NCI-H82 (cell line): Measurements from ENCODE around the gene ABCF1.

ENCODE experiments used
- DNase-seq: peaks from one replicate; lab custom pipeline; 2025; lab: John Stamatoyannopoulos, UW

Gene ABCF1

DNA sequence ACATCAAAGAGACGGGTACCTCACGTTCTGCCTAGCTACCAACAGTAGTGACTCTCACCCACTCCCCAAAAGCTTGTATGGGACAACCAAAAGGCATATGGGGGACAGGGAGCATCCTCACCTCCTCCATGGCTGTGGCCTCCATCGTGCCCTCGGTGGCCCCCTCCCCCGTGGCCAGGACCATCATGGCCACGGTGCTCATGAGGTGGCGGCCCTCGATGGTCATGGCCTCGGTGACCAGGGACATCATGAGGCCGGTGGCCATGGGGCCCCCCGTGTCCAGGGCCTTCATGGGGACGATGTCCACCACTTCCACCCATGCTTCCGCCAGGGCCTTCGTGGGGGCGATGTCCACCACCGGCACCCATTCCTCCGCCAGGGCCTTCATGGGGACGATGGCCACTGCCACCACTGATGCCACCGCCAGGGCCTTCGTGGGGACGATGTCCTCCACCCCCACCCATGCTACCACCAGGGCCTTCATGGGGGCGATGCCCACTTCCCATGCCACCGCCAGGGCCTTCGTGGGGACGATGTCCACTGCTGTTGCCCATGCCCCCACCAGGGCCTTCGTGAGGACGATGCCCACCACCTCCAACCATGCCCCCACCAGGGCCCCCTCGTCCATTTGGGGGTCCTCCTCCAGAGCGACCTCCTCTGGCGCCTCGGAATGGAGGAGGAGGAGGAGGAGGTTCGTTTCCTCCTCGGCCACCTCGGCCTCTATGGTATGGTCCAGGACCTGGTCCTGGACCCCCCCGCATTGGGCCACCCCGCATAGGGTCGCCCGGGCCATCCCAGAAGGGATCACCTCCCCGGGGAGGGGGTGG, 30.8 kb downstream of the ABCF1 start:
- no peak for DNase-seq

DNA sequence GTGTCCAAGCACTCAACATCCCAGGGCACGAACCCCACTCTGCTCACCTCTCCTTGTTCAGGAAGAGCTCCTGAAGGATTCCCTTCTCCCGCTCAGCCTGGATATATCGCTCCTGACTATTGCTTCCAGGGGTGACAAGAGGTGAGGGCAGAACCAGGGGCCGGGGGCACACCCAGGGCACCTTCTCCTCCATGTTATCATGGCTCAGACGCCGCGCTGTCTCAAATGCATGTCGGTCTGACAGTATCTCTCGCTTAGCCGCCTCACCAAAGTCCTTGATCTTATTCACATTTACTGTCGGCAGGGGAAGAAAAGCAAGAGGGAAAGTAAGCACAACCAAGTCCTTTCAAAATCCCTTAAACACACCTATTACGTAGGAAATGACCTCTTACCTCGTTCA, 32.7 kb downstream of the ABCF1 start:
- no peak for DNase-seq

DNA sequence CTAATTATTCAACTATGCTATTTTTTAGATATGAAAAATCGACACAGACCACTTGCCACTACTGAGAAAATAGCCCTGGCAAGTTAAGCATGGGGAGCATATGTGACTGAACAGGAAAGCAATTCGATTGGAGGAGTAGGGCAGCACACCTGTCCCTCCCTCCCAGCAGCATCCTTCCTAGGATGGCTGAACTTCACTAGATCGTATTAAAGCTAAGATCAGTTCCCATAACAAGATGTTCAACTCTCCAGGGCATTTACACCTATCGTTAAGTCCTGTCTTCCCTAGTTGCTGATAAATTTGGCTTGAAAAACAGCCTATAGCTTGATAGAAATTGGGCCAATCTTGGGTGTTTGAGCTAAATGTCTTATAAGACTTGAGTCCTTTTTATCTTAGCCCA, 38.8 kb downstream of the ABCF1 start:
- DNase-seq, result no peak

DNA sequence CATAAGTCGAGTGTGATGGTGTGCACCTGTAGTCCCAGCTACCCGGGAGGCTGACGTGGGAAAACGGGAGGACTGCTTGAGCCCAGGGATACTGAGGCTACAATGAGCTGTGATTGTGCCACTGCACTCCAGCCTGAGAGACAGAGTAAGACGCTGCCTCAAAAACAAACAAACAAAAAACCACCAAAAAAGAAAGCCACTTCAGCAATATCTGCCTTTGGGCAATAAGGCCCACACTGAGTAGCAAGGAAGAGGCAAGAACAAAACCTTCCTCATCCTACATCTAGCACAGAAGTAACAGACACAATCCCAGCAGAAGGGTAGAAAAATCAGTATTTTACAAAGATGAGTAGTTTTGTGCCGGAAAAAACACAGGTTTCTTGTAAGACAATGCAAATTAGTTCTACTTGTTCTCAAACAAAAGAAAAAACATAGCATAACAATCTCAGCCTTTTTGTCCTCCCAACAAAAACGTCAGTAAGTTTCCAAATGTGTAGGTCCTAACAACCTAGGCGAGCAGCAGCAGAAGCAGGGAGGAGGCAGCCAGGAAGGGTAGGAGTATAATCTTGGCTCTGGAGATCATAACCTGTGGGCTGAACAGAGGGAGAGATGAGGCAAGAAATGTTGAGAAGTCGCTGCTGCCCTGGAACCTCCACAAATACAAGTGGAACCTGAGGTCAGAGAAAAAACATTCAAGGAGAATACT, 40.1 kb downstream of the ABCF1 start:
- DNase-seq, result no peak

DNA sequence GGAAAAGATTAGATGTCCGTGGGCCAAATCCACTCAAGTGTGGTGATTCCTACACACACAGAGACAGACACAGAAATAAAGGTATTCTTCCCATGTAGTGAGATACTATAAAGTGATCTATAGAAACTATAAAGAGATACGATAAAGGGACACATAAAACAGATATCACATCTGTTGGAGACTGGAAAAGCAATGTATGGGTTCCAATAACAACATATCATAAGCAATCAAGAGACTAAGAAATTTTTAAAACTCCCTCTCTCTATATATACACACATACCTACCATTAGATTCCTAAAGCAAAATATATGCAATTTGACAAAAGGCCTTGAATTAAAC, 40.6 kb downstream of the ABCF1 start:
- no peak for DNase-seq

DNA sequence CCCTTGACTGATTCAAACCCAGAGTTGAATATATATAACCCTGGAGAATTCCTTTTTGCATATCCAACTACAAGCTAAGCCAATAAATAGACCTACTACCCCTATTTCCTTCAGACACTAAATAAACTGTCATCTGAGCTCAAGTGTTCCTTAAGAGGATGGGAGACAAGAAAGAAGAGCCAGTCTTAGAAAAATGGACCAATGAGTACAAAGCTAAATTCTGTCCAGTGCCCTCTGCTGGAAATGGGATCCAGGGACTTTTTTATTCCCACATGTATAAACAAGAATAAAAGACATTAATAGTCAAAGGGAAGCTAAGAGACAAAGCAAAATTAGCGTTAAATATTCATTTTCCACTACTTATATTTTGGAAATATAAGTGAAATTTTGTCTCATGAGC, 41.0 kb downstream of the ABCF1 start:
- DNase-seq, result peak; percentile 44

DNA sequence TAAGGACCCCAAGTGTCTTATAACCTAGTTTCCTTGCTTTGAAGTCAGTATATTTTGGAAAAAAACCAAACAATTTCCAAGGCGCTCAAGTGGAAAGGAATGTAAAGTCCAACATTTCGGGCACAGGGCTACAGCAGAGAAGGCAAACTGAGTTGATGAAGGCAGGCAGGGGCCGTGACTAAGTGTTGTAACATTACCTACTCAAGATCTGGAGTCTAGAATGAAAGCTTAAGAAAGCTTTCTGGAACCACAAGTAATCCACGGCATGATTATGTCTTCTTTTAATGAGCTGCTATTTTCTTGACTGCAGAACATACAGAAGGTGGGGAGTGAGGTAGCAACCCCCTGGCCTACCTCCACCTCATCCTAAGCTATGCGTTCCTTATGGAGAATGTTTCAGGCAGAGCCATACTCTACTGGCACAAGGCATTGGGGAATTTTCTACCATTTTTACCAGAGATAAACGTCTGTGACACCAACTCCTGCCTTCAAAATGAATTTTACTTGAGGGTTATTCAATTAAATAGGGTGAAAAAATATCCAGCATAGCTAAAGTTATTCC, 41.5 kb downstream of the ABCF1 start:
- DNase-seq, result peak; percentile 33

DNA sequence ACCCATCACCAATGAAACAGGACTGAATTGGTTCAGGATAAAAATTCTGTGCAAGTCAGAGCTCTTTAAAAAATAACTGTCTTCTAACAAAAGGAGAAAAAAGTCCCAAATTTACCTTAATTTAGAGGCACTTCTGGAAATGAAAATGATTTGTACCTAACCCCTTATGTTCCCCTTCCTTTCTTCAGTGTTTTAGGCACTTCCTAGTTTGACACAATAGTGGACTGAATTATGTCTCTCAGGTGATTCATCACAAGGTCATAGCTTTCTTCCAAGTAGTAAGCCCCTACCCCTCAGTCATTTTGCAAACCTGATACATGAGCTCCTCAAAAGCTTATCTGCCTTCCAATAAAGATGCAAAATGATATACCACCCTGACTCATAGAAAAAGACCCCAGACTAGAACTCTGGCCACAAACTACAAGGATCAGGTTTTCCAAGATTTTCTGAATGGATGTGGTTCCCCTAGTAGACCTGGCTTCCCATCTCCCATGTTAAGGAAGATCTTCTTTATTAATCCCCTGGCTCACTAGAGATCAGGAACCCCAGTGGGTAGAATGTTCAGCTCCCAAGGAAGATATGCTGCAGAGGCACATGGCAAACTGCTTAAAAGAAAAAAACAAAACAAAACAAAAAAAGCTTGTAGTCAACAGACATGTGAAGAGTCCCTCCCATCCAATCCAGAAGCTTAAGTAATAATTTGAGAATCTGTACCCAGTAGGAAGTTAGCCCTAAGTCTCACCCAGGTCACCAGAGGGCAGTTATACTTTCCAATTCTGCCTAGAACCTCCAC, 42.2 kb downstream of the ABCF1 start:
- no peak for DNase-seq

DNA sequence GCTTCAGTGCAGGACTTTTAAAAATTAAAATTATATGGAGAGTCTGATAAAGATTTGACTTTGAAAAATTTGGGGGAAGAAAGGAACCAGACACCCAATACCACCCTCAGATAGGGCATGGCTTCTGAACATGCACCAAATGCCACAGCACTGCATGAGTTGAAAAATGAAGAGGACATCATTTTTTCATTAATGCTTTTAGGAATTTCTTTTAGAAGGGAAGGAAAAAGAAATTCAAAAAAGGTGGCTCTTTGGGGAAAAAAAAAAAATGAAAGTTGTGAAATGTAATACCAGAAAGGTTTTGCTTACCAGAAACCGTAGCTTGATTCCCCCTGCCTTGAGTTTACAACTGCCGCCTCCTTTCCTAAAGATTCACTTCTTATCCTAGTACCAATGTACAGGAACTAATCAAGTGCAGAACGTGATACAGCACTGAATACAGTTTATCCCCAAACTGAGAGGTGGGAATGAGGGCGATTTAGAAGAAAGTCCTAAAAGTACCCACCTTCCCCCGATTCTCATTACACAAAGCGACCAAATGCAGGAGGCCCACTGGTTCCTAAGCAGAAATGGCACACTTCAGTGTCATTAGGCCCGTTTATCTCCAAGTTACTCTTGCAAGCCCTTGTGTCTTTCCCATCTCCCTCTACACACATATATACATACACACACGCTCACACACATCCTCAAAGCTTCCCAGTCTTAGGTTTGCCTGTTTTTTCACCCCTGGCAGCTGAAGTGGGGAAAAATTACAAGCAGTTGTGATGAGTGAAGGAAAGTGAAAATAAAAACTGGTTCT, 43.0 kb downstream of the ABCF1 start:
- DNase-seq, result no peak

DNA sequence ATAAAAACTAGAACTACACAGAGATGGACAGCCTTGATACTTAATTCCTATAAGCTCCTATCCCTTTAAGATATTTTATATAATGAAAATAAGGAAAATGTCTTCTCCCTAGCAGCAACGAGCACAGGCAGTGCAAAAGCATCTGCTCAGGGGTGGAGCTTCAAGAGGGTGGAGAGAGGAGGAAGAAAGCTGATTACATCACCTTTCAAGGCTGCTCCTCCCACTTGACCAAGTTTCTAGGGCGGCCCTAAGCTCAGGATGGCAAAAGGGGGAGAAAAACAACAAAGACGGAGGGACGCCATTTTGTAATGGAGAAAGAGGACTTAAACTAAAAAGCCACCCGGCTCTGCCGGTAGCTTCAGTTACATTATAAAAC, 43.6 kb downstream of the ABCF1 start:
- DNase-seq, result peak; percentile 99

DNA sequence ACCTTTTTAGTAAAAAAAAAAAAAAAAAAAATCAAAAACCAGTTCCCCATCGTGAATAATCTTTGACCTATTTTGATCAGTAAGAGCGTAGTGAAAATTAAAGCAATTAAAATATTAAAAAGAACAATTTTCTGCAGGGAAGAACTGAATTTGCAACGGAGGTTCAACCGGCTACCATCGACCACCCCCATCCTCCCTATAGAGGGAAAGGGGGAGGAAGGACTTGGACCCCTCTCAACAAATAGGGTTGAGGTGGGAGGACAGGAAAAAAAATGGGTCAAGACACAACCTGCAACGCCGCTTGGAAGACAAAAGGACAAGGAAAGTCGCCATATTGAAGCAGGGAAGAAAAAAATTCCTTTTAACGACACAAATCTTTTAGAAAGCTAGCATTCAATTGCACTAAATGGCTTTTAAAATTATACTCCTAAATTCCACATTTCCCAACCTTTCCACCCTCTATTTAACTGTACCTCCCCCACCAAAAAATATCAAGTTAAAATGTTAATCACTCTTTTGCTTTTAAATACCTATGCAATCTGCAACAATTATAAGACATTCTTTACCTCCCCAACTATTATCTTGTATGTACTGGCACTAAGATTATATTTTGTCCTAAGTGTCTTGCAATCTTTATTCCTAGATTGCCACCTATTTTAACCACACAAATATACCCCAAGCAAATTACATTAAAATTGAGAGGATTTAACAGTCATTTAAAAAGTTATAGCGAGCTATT, 44.1 kb downstream of the ABCF1 start:
- DNase-seq, result peak; percentile 88

DNA sequence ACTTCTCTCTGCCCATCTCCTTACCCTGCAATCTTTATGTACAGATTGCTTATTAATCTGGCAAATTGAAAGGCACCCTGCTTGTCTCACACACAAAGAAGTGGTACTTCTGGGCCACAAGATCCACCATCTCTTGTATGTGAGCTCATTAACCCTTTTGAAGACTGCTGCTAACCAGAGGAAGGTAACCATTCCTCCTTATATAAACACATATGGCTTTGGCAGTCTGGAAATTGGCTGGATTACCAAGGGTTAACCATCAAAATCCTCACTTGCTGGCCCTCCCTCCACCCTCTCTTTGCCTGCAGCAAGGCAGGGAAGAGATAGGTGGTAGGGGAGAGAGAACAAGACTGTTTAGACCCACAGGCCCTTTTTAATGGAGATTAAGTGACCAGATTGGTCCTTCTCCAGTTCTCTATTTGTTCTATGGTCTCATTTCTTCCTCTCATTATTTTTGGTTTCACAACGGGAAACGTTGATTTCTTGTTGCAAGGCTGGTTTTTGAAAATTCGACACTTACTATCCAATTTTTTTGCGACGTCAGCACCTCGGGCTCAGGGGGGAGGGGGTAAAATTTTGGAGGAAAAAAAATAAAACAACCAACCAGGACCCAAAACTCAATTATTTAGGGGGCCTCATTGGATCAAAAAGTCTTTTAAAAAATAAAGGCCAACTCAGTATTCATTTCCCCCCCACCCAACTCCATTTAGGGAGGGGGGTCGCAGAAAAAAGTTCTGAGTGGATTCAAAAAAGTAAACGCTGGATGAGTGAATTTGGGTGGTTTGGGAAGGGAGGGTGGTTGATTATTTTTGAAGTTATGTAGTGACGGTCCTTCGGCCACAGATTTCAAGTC, 44.9 kb downstream of the ABCF1 start:
- DNase-seq, result peak; percentile 79

DNA sequence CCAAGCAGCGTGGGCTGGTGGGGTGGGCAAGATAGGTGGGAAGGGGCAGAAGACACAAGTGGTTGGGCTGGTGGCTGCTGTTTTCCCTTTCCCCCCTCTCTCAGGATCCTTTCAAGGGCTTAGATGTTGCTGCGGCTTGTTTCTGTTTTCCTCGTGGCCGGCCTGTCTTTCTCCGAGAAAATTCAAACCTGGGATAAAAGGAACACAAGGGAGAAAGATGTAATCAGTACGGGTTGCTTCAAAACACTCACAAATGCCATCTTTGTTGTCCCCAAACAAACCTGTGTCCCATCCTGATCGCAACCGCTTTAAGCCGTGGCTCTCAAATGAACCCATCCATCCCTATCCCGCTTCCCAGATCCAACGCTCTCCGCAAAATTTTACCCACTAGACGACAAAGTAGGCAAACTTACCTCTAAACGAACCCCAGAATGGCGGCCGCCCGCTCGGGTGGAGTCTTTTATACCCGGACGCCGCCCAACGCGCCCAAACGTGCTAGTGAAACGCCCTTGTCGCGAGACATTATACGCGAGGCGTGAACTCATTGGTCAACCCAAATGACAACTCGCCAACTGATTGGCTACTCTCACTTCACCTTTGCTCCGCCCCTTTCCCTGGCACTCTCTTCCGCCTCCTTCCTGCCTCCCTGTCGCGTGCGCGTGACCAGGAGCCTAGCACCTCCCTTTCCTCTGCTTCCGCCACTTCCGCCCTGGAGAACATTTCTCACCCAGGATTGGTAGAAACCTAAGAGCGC, 45.7 kb downstream of the ABCF1 start, which contains the start of gene PPP1R10:
TSS of gene PPP1R10 (minus strand) at position 433 of the 754 bp plus-strand sequence. CDS start 7,299 bp downstream, outside the sequence.
- DNase-seq, result peak; percentile 100

DNA sequence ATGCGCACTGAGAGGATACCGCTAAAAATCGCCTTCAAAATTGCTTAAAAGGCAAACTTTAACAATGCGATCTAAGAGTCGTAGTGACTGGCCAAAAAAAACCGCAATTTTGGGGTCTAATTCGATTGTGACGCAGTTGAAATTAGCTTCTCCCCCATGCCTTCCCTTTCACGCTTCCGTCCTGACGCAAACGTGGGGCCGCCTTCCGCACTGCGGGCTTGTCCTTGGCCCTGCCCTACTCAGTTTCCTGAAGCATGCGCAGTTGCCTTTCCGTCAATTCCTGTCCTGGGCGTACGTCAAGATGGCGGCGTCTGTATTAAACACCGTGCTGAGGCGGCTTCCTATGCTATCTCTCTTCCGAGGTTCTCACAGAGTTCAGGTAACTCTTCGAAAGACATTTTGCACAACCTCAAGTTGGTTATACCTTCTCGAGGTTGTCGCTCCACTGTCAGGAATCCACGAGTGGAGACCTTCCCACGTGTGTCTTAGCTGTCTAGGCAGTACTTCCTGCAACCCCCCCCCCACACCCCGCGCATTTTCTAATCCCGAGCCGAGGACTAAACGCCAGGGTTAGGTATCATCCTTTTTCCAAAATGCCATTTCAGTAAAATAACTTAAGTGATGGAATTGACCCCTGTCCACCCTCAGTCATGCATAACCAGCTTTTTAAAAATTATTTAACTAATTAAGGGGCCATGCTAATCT, 46.5 kb downstream of the ABCF1 start, which contains the start of gene MRPS18B:
TSS of gene MRPS18B (plus strand) at position 276 of the 705 bp plus-strand sequence. CDS start at position 302, 26 bp downstream.
- DNase-seq, result peak; percentile 98

DNA sequence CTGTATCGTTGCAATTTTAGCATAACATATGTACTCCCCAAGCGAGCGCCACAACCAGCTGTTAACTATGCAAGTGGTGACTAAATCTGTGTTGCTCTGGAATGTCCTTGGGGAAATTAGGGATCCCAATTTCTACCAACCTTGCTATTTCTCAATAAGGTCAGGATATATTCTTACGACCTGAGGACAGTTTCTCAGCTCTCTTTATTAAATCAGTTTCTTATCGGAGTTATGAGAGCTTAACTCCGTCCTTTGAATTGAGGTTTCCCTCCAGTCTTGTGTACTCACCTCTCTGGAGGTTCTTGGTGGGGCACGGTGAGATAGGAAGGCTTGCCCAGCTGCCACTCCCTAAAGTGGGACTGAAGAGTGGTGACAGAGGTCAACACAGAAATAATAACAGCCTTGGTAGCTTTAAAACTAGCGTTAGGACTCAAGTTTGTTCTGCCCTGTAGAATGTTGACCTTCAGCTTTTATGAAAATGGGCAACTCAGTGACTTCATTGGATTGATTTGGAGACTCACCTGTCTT, 47.1 kb downstream of the ABCF1 start:
- peak; percentile 63 for DNase-seq

DNA sequence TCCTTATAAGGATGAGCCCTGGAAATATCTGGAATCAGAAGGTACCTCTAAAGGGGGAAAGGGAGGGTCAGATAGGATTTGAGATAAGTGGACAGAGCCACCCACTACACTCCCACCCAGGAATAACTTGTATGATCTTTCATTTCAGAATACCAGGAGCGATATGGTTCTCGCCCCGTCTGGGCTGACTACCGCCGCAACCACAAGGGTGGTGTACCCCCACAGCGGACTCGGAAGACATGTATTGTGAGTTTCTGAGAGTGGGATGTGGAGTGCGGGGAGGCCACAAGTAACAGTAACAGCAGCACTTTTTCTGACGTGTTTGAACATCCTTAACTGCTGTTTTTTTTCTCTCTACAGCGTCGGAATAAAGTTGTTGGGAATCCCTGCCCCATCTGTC, 48.3 kb downstream of the ABCF1 start:
- no peak for DNase-seq

DNA sequence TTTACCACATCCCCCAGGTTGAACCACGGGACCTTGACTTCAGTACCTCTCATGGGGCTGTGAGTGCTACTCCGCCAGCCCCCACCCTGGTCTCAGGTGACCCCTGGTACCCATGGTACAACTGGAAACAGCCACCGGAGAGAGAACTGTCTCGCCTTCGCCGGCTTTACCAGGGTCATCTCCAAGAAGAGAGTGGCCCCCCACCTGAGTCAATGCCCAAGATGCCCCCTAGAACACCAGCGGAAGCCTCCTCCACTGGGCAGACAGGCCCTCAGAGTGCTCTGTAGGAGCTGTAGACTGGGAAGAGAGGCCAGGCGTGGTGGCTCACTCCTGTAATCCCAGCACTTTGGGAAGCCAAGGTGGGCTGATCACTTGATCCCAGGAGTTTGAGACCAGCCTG, 54.3 kb downstream of the ABCF1 start:
- no peak for DNase-seq
